Lower leg skin (tissue), 3 donors: ENCODE data around the gene BDH1.

Source experiments
- CTCF ChIP-seq, 3 donors: fragments of 450-650 bp; IDR thresholded peaks; one replicate each; pipeline ENCODE4 v1.5.1; 2016; ENCODE audit warnings: antibody characterized with exemption in 3 of 3, mild to moderate bottlenecking in 3 of 3, moderate library complexity in 2 of 3
- POLR2A ChIP-seq, 2 donors: fragments of 450-650 bp; IDR thresholded peaks; one replicate each; pipeline ENCODE4 v1.6.1; 2016 to 2017; ENCODE audit warnings: antibody characterized with exemption in 2 of 2, mild to moderate bottlenecking in 1 of 2, moderate library complexity in 1 of 2

GRCh38 chr3:197545101-197545500, 10.7 kb downstream of the BDH1 start:
- no peak for TF ChIP-seq POLR2A (IDR thresholded peaks at IDR 0.05)
- no peak for TF ChIP-seq CTCF (IDR thresholded peaks at IDR 0.05)
